ENCODE data around the gene HOXA3.

Gene HOXA3

GRCh38 chr7:27162561-27163287, 10.3 kb upstream of the HOXA3 start:
- TF ChIP-seq CTCF (IDR thresholded peaks at IDR 0.05; ENCODE audit: borderline replicate concordance, insufficient read depth, low read depth, low read length): no peak
- no peak overlapping the region for H3K4me3 ChIP-seq (ENCODE audit: low read depth, low read length)

DNA sequence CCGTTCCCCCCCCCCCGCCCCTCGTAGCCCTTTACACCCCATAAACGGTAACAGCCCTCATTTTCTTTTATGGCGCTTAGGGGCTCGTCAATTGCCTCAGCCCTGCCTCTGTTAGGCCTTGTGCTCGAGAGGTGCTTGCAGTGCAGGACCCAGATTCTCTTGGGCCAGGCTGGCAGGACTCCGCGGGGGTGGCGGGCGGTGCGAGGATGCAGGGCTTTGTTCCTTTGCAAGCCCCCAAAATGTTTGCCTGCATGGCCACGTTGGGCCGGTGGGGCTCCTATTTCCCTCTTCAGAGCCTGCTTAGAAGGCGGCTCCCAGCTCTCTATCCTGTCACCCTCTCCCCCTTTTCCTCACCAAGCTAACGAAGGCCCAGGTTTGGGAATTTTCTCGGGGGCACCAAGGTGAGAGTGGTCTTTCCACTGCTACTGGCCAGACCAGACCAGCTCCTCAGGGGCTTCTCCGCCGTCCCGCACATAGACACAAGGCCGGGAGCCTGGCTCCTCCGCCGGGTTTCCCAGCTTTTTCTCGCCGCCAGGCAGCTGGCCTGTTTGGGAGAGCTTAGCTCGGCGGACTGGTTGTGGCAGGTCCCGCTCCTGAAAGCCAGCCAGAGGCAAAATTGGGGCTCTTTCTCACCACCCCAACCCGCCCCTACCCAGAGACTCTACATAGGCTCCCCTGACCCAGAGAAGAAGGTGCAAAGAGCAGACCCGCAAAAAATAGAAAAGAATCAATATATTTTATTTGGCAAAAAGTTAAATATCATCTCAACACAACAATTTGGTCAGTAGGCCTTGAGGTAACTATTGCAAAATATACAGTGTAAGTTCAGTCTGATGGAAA, 9.6 kb upstream of the HOXA3 start:
- TF ChIP-seq CTCF (IDR thresholded peaks at IDR 0.05; ENCODE audit: borderline replicate concordance, insufficient read depth, low read depth, low read length): no peak
- no peak overlapping the region for H3K4me3 ChIP-seq (ENCODE audit: low read depth, low read length)

- no peak for TF ChIP-seq CTCF (IDR thresholded peaks at IDR 0.05; ENCODE audit: borderline replicate concordance, insufficient read depth, low read depth, low read length)
- H3K4me3 ChIP-seq (ENCODE audit: low read depth, low read length): no peak overlapping the region
These were observed 8.9 kb upstream of the HOXA3 start for GRCh38 chr7:27161214-27161720.

DNA sequence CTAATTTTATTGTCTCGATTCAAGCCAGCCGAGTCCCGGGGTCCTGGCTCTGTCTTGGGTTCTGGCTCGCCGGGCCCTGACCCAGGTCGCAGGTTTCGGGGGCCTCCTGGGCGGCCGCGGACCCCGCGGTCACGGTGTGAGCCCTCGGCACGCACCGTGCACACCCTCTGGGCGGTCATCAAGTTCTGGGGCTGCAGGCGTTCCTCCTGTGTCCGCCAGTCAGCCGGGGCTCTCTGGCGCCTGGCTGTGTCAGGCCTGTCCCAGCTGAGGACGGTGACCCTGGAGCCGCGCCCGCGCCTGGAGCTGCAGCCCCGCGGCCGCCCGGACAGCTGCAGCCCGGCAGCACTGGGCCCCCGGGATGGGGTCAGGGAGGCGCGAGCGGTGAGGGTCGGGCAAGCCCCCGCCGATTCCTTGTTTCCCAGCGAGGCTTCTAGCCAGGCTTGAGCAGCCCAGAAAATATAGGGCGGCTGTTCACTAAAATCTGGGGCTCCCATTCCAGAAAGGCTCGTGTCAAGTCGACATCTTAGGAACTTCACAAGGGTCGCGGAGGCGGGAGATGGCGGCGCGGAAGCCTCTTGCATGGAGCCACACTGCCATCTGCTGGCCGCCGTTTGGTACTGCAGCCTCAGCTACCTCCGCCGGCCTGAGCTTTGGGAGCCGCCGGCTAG, 8.3 kb upstream of the HOXA3 start:
- TF ChIP-seq CTCF (IDR thresholded peaks at IDR 0.05; ENCODE audit: borderline replicate concordance, insufficient read depth, low read depth, low read length): peak; percentile 98

GRCh38 chr7:27160145-27160545, 7.8 kb upstream of the HOXA3 start:
- TF ChIP-seq CTCF (IDR thresholded peaks at IDR 0.05; ENCODE audit: borderline replicate concordance, insufficient read depth, low read depth, low read length): no peak
- H3K4me3 ChIP-seq (ENCODE audit: low read depth, low read length): peak overlapping the region; percentile 65

More for the DNA sequence above, 8.3 kb upstream of the HOXA3 start:
- H3K4me3 ChIP-seq (ENCODE audit: low read depth, low read length): peak overlapping the region; percentile 65

GRCh38 chr7:27159266-27160144, 7.1 kb upstream of the HOXA3 start:
- no peak for TF ChIP-seq CTCF (IDR thresholded peaks at IDR 0.05; ENCODE audit: borderline replicate concordance, insufficient read depth, low read depth, low read length)
- H3K4me3 ChIP-seq (ENCODE audit: low read depth, low read length): no peak overlapping the region

Measured in GM12875 (cell line).